Kidney capillary endothelial cell (primary cell): ENCODE measurements around the gene FOXRED1.
"Not testable (repeated sequence)": the region's sequence is repeated elsewhere in the genome, so short reads cannot be mapped to it uniquely, and the experiment has no call there.

Experiments
- DNase-seq: peaks from one replicate; pipeline ENCODE4 v3.0.0-alpha.2; 2018; ENCODE audit warnings: low spot score

The FOXRED1 gene

DNA sequence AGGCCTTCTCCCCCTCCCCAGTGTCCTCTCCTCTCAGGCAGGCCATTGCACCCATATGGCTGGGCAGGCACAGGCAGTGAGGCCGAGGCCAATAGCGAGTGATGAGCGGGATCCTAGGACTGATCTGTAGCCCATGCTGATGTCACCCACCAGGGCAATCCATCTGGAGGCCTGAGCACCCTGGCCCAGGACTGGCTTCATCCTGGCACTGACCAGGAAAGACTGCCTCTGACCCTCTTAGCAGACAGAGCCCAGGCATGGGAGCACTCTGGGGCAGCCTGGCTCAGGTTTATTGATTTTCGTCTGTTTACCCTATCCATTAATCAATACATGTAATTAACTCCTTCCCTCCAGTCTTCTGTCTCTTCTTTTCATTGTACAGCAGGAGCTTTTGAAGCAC is 8.8 kb downstream of the FOXRED1 start:
- no peak for DNase-seq

DNA sequence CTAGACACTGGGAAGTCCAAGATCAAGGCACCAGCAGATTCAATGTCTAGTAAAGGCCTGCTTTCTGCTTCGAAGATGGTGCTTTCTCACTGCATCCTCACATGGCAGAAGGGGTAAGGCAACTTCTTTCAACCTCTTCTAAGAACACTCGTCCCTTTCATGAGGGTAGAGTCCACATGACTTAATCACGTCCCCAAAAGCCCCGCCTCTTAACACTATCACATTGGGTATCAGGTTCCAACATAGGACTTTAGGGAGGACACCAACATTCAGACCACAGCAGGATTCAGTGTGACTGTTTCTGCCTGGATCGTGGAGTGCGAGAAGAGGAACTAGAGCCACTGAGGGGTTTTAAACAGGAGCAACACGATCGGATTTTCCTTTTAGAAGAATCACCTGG is 10.2 kb downstream of the FOXRED1 start:
- no peak for DNase-seq

DNA sequence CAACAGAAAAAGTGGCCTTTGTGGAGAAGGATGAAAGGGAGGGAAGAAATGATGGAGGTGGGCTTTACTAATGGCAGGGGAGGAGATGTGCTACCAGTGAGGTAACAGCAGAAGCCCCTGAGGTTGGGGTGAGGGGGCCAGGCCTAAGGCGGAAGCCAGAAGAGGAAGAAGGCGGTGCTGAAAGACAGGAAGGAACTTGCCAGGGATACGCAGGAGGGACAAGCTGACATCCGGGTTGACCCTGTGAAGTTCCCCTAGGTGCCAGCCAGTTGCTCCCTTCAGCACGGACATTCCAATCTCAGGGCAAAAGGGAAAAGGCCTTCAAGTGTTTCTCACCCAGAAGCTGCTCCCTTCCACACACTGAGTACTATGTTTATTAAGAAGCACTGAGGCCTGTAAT is 11.6 kb downstream of the FOXRED1 start:
- no peak for DNase-seq

DNA sequence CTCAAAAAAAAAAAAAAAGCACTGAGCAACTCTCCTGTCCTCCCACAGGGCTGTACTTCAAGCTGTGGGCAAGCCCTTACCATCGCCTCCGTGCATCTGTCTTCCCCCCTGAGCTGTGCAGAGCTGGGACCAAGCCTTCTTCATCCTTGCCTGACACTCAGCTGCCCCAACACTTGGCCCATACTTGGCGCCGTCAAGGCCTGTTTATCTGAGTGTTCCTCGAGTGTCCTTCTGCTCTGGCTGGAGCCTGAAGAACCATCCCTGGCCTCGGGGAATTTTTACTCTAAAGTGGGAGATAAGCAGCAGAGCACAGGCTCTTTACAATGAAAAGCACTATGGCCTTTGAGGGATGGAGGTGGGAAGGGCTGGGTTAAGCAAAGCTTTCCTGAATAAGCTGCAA is 12.3 kb downstream of the FOXRED1 start:
- no peak for DNase-seq

DNA sequence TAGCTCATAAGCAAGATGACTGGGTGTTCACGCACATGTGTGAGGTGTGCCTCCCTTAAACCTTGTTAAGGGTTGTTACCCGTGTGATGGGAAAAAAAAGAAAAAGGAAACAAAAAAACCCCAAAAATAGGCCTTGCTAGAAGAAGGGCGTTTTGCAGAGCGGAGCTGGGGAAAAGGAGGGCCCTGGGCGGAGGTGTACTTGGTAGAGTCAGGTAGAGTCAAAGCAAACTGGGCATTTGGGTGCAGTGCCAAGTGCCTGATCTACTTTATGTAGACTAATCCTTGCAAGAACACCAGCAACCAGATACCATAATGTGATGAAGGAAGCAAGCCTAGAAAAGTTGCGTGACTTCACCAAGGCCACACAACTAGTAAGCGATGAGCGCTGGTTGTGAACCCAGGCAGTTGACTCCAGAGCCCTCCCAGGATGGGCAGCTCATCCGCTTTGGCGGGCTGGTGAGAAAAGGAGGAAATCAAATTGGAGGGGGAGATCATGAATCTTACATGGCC is 12.8 kb downstream of the FOXRED1 start:
- DNase-seq, result no peak

DNA sequence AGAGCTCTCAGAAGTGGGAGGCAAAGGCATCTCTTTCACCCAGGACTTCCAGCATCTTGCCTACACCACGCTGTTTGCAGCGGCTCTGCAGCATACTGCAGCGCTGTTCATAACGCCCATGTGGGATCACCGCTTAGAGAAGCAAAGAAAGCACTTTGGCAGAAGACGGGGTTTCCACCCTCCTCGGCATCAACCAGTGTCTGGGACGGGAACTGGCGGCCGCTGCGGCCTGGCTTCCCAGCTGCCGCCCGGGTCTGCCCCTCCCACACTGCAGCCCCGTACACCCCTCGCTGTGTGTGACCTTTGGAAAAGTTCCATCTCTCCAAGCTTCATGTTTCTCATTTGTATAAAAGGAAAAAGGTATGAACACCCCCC is 13.4 kb downstream of the FOXRED1 start:
- DNase-seq, result no peak

- DNase-seq, result peak; percentile 32
These were observed 14.0 kb downstream of the FOXRED1 start, which contains the start of gene TIRAP for GRCh38 chr11:126282736-126283591. Gene TIRAP (plus strand): TSS chr11:126283093. CDS start chr11:126290895, 7,802 bp downstream.

DNA sequence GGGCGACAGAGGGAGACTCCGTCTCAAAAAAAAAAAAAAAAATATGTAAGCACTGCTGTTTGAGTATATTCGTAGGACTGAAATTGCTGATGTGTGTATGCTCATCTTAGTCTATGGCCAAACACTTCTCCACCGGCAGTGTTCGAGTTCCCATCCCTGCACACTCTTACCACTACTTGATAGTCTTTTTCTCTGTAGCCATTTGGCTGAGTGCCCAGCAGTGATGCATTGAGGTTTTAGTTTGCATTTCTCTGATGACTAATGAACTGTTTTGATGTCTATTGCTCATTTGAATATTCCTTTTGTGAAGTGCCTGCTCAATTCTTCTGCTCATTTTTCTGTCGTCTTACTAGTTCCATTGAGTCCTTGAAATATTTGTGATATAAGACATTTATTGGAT is 15.9 kb downstream of the FOXRED1 start:
- peak; percentile 90 for DNase-seq

GRCh38 chr11:126288237-126288636 is 19.3 kb downstream of the FOXRED1 start:
- no peak for DNase-seq

- no peak for DNase-seq
These were observed 21.9 kb downstream of the FOXRED1 start for GRCh38 chr11:126290887-126291286.

- DNase-seq, result no peak
These were observed 24.8 kb downstream of the FOXRED1 start for GRCh38 chr11:126293726-126294125.

GRCh38 chr11:126297004-126297403 is 28.1 kb downstream of the FOXRED1 start:
- no peak for DNase-seq

DNA sequence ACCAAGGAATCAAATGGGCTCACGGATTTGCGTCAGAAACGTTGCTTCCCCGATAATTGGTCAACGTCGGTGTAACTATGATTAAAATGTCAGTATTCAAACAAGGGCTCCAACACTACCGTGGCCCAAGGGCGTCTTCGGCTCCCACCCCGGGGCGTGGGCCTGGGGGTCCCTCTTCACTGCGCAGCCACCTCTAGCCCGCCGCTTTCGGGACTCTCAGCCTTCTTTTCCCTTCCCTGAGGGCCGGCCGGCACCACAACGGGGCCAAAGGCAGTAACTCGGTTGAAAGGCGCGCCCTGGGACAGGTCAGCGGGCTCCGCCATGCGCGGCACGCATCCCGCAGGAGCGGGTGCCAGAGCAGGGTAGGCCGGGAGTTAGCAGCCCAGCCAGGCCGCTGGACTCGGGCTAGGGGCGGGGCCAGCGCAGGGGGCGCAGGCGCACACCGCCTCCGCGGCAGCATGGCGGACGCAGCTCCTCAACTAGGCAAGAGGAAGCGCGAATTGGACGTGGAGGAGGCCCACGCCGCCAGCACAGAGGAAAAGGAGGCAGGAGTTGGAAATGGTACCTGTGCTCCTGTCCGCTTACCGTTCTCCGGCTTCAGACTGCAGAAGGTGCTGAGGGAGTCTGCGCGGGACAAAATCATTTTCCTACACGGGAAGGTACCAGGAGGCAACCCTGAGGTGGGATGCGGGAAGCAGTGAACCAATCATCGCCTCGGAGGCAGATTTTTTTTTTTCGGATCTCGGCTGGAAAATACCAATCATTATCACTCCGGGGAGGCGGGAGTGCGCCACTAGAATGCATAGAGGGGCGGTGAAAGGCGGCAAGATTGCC is 34.9 kb downstream of the FOXRED1 start, which contains the start of gene DCPS:
Gene DCPS (plus strand): TSS at position 438 of the 834 bp plus-strand sequence. CDS start 21 bp downstream, at position 459.
- DNase-seq, result peak; percentile 85

- no peak for DNase-seq
These were observed 35.6 kb downstream of the FOXRED1 start for GRCh38 chr11:126304457-126305075.

- no peak for DNase-seq
These were observed 36.7 kb downstream of the FOXRED1 start for GRCh38 chr11:126305699-126306098.

DNA sequence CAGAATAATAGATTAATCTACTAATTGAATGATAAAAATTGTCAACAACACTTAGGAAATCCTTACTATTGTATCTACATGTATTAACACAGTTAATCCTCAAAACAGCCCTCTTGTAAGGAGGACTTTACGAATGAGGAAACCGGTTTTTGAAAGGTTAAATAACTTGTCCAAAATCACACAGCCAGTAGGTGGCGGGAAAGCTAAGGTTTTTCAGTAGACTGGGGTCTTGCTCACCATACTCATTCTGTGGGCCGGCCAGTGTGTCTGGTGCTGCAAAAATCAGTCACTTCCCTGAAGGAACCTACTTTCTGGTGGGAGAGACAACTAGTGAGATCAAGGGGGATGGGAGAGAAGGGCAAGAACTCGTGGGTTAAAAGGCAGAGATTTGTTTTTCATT is 38.8 kb downstream of the FOXRED1 start:
- peak; percentile 38 for DNase-seq

GRCh38 chr11:126308271-126308671 is 39.3 kb downstream of the FOXRED1 start:
- no peak for DNase-seq

GRCh38 chr11:126308771-126309170 is 39.8 kb downstream of the FOXRED1 start:
- DNase-seq, result not testable (repeated sequence)

- DNase-seq, result peak; percentile 78
These were observed 41.4 kb downstream of the FOXRED1 start for GRCh38 chr11:126310200-126310991.

- DNase-seq, result no peak
These were observed 42.0 kb downstream of the FOXRED1 start for GRCh38 chr11:126310992-126311310.
